Fibroblast of pulmonary artery (primary cell): ENCODE results near the gene TMEM217.

Experiments
- DNase-seq: peaks from one replicate; pipeline ENCODE4 v3.0.0-alpha.2; 2010; ENCODE audit warnings: low read depth
- H3K4me3 ChIP-seq: replicated peaks from 2 replicates; pipeline ENCODE4 v1.5.1; 2011; ENCODE audit warnings: low read depth, mild to moderate bottlenecking, control low read depth, low read length, moderate library complexity
- CTCF ChIP-seq: IDR thresholded peaks from 2 replicates; pipeline ENCODE4 v1.5.1; 2011; ENCODE audit warnings: mild to moderate bottlenecking, control low read depth, low read length, inconsistent platforms; ENCODE audit errors: missing control alignments

TMEM217 gene

GRCh38 chr6:37280162-37280887 is 22.4 kb upstream of the TMEM217 start:
- DNase-seq: no peak
- TF ChIP-seq CTCF: no peak
- no peak overlapping the region for H3K4me3 ChIP-seq

- TF ChIP-seq CTCF: no peak
- peak; percentile 86 for DNase-seq
- no peak overlapping the region for H3K4me3 ChIP-seq
Measured at GRCh38 chr6:37279366-37280134, 21.6 kb upstream of the TMEM217 start.

GRCh38 chr6:37277001-37277409 is 19.1 kb upstream of the TMEM217 start:
- DNase-seq: no peak
- no peak overlapping the region for H3K4me3 ChIP-seq
- TF ChIP-seq CTCF: no peak

GRCh38 chr6:37275350-37275749 is 17.4 kb upstream of the TMEM217 start:
- DNase-seq: no peak
- no peak for TF ChIP-seq CTCF
- H3K4me3 ChIP-seq: no peak overlapping the region

GRCh38 chr6:37273690-37274089 is 15.7 kb upstream of the TMEM217 start:
- no peak overlapping the region for H3K4me3 ChIP-seq
- no peak for DNase-seq
- TF ChIP-seq CTCF: no peak

GRCh38 chr6:37272834-37273566 is 15.1 kb upstream of the TMEM217 start:
- DNase-seq: no peak
- TF ChIP-seq CTCF: no peak
- no peak overlapping the region for H3K4me3 ChIP-seq
